Psoas muscle (tissue), 8 donors: ENCODE data around the gene SLC17A6. TPM values are rescaled to one million over a fixed set of nuclear protein-coding genes. Genes with fewer than 3 reads are reported as not detected.
A peak's percentile ranks its signal among the peaks of the same experiment; 100 is the strongest.

Experiments
- ATAC-seq, 4 donors: fragments of 200-7000 bp; cut with Tn5 transposase; one replicate each; pipeline ENCODE4 v1.9.1; 2020; ENCODE audit warnings: moderate library complexity in 3 of 4, mild to moderate bottlenecking in 2 of 4
- DNase-seq, 2 donors: peaks; one replicate each; pipeline ENCODE4 v3.0.0-alpha.2; 2020
- H3K27ac ChIP-seq: fragments of 200-600 bp; one replicate; pipeline ENCODE4 v1.8.0; 2022
- H3K27me3 ChIP-seq, 3 donors: fragments of 200-600 bp in 1 of 3; one replicate each; pipeline versions ENCODE4 v1.6.1 to v1.8.0; 2013 to 2022; ENCODE audit warnings: low read length in 2 of 3, mild to moderate bottlenecking in 2 of 3, moderate library complexity in 1 of 3; ENCODE audit not compliant: insufficient read depth in 3 of 3
- H3K36me3 ChIP-seq, 2 donors: fragments of 200-600 bp in 1 of 2; one replicate each; pipeline versions ENCODE4 v1.6.1 to v1.8.0; 2013 to 2022; ENCODE audit warnings: low read depth in 1 of 2, mild to moderate bottlenecking in 1 of 2, moderate library complexity in 1 of 2; ENCODE audit not compliant: insufficient read depth in 1 of 2
- H3K4me1 ChIP-seq: fragments of 200-600 bp; one replicate; pipeline ENCODE4 v1.8.0; 2022
- H3K4me3 ChIP-seq: fragments of 200-600 bp; one replicate; pipeline ENCODE4 v1.8.0; 2022; ENCODE audit warnings: mild to moderate bottlenecking
- H3K9me3 ChIP-seq: fragments of 200-600 bp; one replicate; pipeline ENCODE4 v1.8.0; 2022
- CTCF ChIP-seq: fragments of 200-600 bp; IDR thresholded peaks from one replicate; pipeline ENCODE4 v1.8.0; 2022; ENCODE audit warnings: antibody characterized with exemption
- WGBS, 3 donors: extraction: QIAGEN DNeasy Blood & Tissue Kit; methylation state at CpG; one replicate each; pipeline versions ENCODE4 v1.1.6 to v1.1.7; 2013; 5-methylcytosine and 5-hydroxymethylcytosine counted together
- intact Hi-C, 2 donors: fragments of 100-400 bp; cut with DNase I; formaldehyde crosslinking; loops; one replicate each; pipeline versions ENCODE4 v1.11.0 to v1.14.2; 2022
- polyA plus RNA-seq, 3 donors: library from polyadenylated mRNA; stranded (reverse); fragments of 200-250 nt; gene quantifications; one replicate each; pipeline ENCODE4 v1.2.3, GENCODE V29; 2013
- total RNA-seq, 4 donors: library from RNA; stranded (reverse); fragmentation: NEBNext Ultra II Directional in 2 of 4; extraction: Animal tissue kit (Norgen Biotek cat#: 25700) in 2 of 4; gene quantifications; one replicate each; pipeline versions ENCODE4 v1.2.1 to v1.2.4, GENCODE V29; 2021 to 2023
- donor health status: healthy with polysubstance abuse.
- donor health status: DM: no; HTN: no; CAD: no; lungs with moderate emphysema.
- donor health status: Bipolar disorder and iron deficiency.
- donor health status: healthy.
- donor health status: DM: yes; HTN: yes; CAD: no.
- donor health status: DM: no; HTN: no; CAD: no.
- donor health status: DM: no; HTN: no; CAD: no.
- donor health status: DM: yes; HTN: yes; CAD: no.

The SLC17A6 gene
- total and polyA plus RNA-seq, 7 donors, result not detected

DNA sequence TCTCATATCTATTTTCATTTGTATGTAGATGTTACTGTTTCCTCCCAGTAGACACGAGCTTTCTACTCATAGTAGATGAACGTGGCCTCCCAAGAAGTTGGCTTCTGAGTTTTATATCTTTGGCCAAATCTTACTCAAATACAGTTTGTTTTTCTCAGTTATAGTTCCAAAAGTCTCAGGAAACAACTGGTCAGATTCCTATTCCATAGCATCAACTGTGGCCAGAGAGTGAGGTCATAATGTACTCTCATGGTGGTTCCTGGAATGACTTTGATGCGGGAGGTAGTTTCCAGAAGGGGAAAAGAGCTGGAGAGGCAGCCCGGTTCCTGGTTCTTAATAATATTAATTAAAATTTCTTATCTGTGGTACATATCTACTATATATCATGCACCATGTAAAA is 77.3 kb downstream of the SLC17A6 start:
- no peaks in the 10 kb centered on the region for H3K9me3 ChIP-seq
- DNase-seq (no peak), ATAC-seq (no peak)
- H3K36me3 ChIP-seq, result no peaks in the 10 kb centered on the region
- no peak for TF ChIP-seq CTCF
- intact Hi-C loops, result no loop called here
- WGBS, 3 donors, result 50 to 69% (median 54%) methylated on average over 4 of the region's 4 CpGs
- H3K4me1 ChIP-seq, result no peaks in the 10 kb centered on the region
- no peak overlapping the region for H3K27ac ChIP-seq
- no peaks in the 10 kb centered on the region for H3K27me3 ChIP-seq
- H3K4me3 ChIP-seq, result no peak overlapping the region

DNA sequence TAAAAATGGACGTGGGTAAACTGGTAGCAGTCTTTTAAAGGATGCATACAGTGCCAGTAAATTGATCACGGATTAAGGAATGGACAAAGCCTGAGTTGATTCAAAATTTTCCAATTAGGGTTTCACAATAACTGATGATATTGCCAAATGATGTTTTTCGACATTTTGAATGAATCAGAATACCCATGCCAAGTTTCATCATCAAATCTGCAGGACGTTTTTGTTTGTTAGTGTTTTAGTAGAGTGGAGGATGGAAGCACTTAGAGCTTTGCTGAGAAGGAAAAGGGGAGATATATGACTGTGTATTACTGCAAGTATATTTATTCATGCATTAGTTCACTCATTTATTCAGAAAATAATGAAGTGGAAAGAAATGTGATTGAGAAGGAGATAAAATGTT is 78.3 kb downstream of the SLC17A6 start:
- peak in 1 of 4 donors; percentile 63 for ATAC-seq
- no peak for TF ChIP-seq CTCF
- DNase-seq, result no peak

DNA sequence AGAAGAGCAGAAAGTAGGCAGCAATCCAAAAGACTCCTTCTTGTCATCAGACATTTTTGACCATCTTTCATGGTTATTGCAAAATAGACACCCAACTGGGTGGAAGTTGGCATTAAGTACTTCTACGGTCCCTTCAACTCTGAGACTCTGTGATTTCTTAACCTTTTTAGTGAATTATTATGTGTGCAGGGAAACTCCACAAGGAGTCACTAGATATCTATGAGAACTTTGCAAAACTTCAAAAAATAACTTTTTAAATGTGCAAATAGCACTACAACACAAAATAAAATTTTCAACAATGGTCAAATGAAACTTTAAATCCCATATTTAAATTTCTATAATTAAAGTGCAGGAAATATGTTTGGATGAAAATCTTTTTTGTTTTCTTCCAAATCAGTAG is 88.7 kb downstream of the SLC17A6 start:
- Histone ChIP-seq H3K36me3 (no peaks in the 10 kb centered on the region), H3K4me1 (no peaks in the 10 kb centered on the region), H3K27ac (no peak overlapping the region), H3K27me3 (peaks cover 0 to 5% (median 0%) of the 10 kb centered on the region in 3 donors), H3K9me3 (no peaks in the 10 kb centered on the region), H3K4me3 (no peak overlapping the region)
- TF ChIP-seq CTCF, result no peak
- ATAC-seq (no peak), DNase-seq (no peak)
- 67 to 71% (median 67%) methylated on average over 1 of the region's 1 CpG for WGBS, 3 donors
- intact Hi-C loops, result no loop called here

More for the DNA sequence above, 78.3 kb downstream of the SLC17A6 start:
- Histone ChIP-seq H3K4me1 (no peaks in the 10 kb centered on the region), H3K4me3 (no peak overlapping the region), H3K27me3 (no peaks in the 10 kb centered on the region), H3K36me3 (no peaks in the 10 kb centered on the region), H3K27ac (no peak overlapping the region), H3K9me3 (no peaks in the 10 kb centered on the region)
- 50 to 56% (median 52%) methylated on average over 4 of the region's 4 CpGs for WGBS, 3 donors
- intact Hi-C loops, result no loop called here

Other genes starting within 250 kb of the SLC17A6 start
- gene ANO5, start 145.3 kb upstream of the SLC17A6 start, total RNA-seq, result 10 to 100 TPM; 28.8 to 52.1 (median 40.6) TPM
- 10 to 100 TPM in 2 of 3 donors, 1 to 10 TPM in 1; 2.6 to 15.9 (median 10.0) TPM for gene ANO5, start 145.3 kb upstream of the SLC17A6 start, polyA plus RNA-seq